Suppressor macrophage treated with lipopolysaccharide for 1 hour (primary cell): Measurements from ENCODE around the gene SRY.
"Not testable (repeated sequence)": the region's sequence is repeated elsewhere in the genome, so short reads cannot be mapped to it uniquely, and the experiment has no call there.

Experiments used
- DNase-seq, 3 donors: peaks; one replicate each; pipeline ENCODE4 v3.0.0-alpha.2; 2020 to 2022

Gene SRY

DNA sequence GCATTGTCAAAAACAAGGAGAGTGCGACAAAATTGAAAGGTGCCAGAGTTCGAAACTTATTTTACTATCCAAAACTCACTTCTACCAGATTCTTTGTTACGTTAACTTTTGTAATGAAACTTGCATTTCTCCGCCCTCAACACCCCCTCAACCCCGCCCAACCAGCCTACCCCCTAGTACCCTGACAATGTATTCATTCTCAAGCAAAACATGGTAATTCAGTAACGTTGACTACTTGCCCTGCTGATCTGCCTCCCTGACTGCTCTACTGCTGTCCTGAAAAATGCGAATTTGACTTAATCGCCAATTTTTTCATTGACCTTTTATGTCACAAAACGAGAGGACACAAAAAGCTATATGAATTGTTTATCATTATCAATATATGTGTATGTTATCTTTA lies at the start of gene SRY:
Gene SRY (minus strand): TSS at position 83 of the 400 bp plus-strand sequence. CDS start 79 bp downstream, at position 4.
- no peak for DNase-seq

DNA sequence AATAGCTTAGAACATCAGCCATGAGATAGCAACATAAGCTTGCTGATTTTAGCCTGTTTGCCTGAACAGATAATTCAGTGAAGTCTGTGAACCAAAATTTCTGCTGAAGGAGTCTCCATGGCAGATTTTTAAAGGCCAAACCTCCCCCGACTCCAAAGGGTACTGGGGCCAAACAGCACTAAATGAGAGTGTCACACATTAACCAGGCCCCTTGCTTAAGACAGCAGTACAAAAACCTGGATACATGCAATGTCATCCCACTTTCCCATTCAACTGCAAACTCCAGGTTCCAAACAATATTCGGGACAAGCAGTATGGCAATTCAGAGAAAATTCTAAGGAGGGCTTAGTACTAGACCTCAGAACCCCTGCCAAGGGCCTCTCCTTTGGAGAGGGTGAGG lies 49.6 kb upstream of the SRY start:
- DNase-seq = no peak

- DNase-seq = no peak
Measured at GRCh38 chrY:2835230-2835629, 47.7 kb upstream of the SRY start.

DNA sequence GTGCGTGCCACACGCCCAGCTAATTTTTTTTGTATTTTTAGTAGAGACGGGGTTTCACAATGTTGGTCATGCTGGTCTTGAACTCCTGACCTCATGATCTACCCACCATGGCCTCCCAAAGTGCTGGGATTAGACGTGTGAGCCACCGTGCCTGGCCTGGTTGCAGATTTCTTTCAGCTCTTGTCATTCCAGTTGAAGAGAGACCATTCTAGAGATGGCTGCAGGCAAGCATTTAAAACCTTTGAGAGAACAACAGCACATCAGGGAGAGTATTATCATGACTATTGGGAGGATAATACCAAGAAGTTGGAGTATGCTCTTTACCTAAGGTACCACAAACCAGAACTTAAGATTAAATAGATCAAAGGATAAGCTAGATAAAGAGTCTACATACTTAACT lies 41.0 kb upstream of the SRY start:
- DNase-seq = no peak

GRCh38 chrY:2824471-2824870 lies 37.0 kb upstream of the SRY start:
- no peak for DNase-seq

DNA sequence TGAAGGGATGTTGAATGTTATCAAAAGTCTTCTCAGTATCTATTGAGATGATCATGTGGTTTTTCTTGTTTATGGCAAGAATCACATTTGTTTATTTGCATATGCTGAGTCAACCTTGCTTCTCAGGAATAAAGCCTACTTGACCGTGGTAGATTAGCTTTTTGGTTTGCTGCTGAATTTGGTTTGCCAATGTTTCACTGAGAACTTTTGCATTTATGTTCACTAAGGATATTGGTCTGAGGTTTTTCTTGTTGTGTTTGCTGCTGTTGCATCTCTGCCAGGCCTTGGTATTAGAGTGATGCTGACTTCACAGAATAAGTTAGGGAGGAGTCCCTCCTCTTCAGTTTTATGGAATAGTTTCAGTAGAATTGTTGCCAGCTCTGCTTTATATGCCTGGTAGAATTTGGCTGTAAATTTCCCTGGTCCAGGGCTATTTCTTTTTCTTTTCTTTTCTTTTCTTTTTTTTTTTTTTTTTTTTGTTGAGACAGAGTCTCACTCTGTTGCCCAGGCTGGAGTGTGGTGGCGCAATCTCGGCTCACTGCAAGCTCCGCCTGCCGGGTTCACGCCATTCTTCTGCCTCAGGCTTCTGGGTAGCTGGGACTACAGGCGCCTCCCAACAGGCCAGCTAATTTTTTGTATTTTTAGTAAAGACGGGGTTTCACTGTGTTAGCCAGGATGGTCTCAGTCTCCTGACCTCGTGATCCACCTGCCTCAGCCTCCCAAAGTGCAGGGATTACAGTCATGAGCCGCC lies 29.8 kb upstream of the SRY start:
- DNase-seq = not testable (repeated sequence)

- peak in 2 of 3 donors; percentile 36 to 42 for DNase-seq
Measured at GRCh38 chrY:2800246-2800645, 12.8 kb upstream of the SRY start.

GRCh38 chrY:2797991-2798390 lies 10.5 kb upstream of the SRY start:
- no peak for DNase-seq

- no peak for DNase-seq
Measured at GRCh38 chrY:2796977-2797523, 9.6 kb upstream of the SRY start.

- peak in 1 of 3 donors; percentile 1 for DNase-seq
Measured at GRCh38 chrY:2789756-2790155, 2.3 kb upstream of the SRY start.

DNA sequence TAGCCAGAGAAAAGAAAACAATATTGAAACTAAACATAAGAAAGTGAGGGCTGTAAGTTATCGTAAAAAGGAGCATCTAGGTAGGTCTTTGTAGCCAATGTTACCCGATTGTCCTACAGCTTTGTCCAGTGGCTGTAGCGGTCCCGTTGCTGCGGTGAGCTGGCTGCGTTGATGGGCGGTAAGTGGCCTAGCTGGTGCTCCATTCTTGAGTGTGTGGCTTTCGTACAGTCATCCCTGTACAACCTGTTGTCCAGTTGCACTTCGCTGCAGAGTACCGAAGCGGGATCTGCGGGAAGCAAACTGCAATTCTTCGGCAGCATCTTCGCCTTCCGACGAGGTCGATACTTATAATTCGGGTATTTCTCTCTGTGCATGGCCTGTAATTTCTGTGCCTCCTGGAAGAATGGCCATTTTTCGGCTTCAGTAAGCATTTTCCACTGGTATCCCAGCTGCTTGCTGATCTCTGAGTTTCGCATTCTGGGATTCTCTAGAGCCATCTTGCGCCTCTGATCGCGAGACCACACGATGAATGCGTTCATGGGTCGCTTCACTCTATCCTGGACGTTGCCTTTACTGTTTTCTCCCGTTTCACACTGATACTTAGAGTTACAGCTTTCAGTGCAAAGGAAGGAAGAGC lies 488 bp downstream of the SRY start:
- no peak for DNase-seq
